Hematopoietic multipotent progenitor cell (in vitro differentiated cells): Measurements from ENCODE around the gene CREB5. TPM values are rescaled to one million over a fixed set of nuclear protein-coding genes. Genes with fewer than 3 reads are reported as not detected.
"Not testable (repeated sequence)": the region's sequence is repeated elsewhere in the genome, so short reads cannot be mapped to it uniquely, and the experiment has no call there.

Experiments used
- DNase-seq, 3 donors: peaks; one replicate each; pipeline ENCODE4 v3.0.0-alpha.2; 2011 to 2015; ENCODE audit warnings: low read depth in 2 of 3, low spot score in 2 of 3
- total RNA-seq: library from RNA; depleted of rRNA; stranded (reverse); fragments of >200 nt; gene quantifications from one replicate; pipeline ENCODE4 v1.2.3, GENCODE V29; 2012

The CREB5 gene
- total RNA-seq, 1 donor: 20.7 TPM

- no peak for DNase-seq
These were observed 186.3 kb downstream of the CREB5 start for GRCh38 chr7:28598586-28598985.

DNA sequence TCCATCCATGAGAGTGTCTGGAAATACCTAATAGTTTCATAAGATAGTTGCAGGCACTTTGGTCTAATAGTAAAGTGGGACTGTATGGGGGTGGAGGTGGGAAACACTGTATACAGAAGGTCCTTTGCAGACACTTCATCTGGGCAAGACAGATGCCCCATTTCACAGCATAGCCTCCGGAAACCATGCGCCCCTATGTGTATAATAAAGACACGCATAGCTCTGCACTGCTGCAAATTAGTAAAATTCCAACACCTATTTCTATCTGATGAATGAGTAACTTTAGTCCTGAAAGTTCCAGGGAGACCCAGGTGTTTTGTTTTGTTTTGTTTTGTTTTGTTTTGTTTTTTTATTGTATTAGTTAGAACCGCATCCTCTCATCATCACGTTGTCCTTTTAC lies 187.1 kb downstream of the CREB5 start:
- no peak for DNase-seq

GRCh38 chr7:28602282-28602681 lies 190.0 kb downstream of the CREB5 start:
- no peak for DNase-seq

DNA sequence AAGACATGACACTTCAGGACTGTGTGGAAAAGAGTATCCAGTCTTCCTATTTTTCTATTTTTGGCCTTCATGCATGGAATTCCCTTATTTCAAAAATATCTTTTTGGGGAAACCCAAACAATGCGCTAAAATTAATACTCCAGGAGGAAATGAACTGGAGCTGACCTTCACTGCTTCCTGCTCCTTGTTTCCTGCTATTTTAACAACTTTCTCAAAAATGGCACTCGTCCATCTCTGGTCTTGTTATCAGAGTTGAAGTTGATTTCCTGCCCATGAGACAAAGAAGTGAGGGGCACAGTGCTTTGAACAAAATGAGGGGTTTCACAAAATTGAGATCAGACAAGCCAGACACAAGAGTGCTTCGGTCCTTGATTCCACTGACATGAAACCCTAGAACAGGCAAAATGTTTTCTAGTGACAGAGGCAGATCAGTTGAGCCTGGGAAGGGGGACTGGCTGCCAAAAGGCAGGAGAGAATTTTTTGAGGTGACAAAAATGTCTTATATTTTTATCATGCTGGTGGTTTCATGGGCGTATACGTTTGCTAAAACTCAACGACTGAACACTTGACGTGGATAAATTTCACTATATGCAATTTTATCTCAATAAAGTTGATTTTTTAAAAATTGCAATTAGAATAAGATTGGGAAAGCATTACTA lies 193.2 kb downstream of the CREB5 start:
- DNase-seq: no peak

- DNase-seq: no peak
These were observed 194.1 kb downstream of the CREB5 start for GRCh38 chr7:28606421-28606820.

- peak in 2 of 3 donors; percentile 22 to 64 for DNase-seq
These were observed 195.5 kb downstream of the CREB5 start for GRCh38 chr7:28607855-28608193.

DNA sequence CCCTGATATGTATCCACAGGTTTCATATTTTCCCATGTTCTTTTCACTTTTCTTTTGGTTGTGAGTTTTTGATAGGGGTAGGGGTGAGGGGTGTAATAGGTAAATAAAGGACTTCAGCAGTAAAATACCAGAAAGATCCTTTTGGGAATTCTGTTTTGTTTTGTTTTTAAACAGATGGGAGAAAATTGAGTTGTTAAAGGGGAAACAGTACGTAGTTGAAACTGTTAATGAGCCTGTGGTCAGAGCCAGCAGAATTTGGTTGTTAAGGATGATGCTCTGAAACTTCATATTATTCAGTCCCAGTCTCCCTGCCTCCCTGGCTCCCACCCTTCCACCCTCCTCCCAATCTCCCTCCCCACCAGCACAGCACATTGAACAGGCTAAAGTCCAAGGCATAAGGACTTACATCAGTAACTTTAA lies 195.9 kb downstream of the CREB5 start:
- DNase-seq: no peak

GRCh38 chr7:28608731-28609130 lies 196.4 kb downstream of the CREB5 start:
- no peak for DNase-seq

- no peak for DNase-seq
These were observed 197.3 kb downstream of the CREB5 start for GRCh38 chr7:28609608-28610007.

- not testable (repeated sequence) for DNase-seq
These were observed 199.1 kb downstream of the CREB5 start for GRCh38 chr7:28611399-28611897.

DNA sequence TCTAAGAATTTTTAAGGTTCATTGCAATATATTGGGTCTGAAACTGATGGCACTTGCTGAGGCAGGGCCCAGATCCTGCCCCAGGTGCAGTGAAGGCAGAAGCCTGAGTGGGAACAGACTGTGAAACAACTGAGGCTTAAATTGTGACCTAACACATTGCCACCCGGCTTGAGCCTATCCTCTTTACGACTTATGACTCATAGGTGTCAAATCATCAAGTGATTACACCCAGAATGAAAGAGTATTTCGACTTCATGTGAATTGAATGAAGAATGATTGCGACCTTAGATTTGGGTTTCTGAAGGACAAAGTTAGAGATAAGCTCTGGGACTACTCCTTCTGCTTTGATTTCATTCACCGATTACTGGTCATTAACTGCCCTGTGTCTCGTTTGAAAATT lies 200.9 kb downstream of the CREB5 start:
- DNase-seq: no peak

GRCh38 chr7:28615091-28615490 lies 202.8 kb downstream of the CREB5 start:
- DNase-seq: peak in 1 of 3 donors; percentile 27

DNA sequence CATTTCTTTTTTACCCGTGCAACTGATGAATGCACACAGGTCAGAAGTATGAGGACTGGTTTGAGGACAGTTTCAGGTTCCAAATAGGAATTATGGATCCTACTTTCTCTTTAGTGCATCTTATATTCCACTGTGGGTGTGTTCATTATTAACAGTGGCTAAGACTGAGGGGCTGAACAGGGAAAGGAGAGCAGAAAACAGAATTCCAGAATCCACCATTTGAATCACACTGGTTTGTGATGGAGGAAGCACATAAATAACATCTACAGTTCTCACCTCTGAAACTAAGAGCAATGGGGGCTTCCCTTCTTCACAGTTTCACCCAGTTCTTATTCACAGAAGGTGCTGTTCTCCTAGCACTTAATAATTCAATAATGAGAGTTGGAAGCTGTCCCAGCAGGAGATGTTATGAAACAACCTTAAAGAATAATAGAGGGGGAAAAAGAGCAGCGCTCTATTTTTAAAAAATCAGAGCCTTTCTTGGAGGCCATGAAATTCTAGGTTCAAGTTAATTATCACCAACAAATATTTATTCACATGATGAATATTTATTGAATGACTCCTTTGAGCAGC lies 205.1 kb downstream of the CREB5 start:
- no peak for DNase-seq

- no peak for DNase-seq
These were observed 206.1 kb downstream of the CREB5 start for GRCh38 chr7:28618383-28618782.

- DNase-seq: no peak
These were observed 206.9 kb downstream of the CREB5 start for GRCh38 chr7:28619256-28619655.

DNA sequence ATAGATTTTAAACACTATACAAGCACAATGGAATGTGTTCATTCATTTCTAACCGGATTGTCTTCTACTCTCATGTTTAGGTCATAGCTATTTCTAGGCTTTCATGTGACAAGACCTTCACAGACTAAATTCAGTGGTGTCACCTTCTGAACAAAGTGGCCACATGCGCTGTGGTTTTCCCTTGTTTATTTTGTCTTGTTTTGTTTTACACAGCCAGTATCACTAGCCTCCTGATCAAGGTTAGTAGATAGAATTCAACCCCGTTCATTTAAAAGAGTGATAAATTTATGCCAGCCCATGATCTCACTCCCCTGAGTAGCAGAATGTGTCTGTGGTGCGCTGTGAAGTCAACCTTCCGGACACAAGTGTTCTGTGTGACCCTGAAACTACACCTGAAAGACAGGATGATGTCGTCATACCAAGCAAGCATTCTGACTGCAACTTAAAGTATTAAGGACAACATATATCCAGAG lies 209.1 kb downstream of the CREB5 start:
- no peak for DNase-seq

DNA sequence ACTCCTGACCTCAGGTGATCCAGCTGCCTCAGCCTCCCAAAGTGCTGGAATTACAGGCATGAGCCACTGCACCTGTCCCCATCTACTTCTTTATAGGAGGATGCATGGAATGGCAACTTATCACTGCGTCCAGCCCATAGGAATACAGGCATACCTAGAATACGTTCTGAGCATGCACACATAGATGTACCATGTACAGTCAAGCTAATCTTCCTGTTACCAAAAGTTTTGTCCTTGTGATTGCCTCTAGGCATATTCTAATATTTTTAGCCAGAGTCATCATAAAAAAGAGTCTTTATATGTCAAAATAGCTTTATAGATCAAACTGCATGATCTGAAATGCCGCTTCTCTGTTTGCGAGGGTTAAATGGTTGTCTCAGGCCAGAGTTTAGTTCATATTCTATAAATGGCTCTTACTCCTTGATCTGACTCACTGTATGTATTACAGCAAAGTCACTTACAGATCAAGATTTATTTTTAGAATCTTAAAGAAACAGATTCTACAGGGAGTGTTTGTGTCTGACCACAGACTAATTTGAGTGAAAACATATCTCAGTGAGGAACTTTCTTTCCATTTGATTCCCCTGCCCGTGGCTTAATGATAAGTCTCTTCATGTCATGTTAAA lies 210.9 kb downstream of the CREB5 start:
- no peak for DNase-seq

DNA sequence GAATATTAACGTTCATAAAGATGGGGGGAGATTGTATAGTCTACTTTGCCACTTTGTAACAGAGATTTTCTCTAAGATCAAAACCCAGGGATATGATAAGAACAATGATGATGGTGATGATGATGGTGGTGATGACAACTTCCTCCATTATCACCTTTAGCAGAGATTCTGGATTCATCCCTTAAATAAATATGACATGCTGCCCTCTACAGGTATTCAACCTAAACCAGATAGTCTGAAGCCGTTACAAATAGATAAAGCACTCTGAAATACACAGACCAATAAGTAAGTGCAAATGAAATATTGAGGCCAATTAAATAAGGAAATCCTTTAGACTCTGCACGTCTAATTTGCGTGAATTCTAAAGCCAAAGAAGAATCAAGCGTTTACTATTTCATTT lies 211.5 kb downstream of the CREB5 start:
- DNase-seq: no peak

GRCh38 chr7:28625432-28625831 lies 213.1 kb downstream of the CREB5 start:
- no peak for DNase-seq

- no peak for DNase-seq
These were observed 213.9 kb downstream of the CREB5 start for GRCh38 chr7:28626221-28626620.

GRCh38 chr7:28626624-28627262 lies 214.4 kb downstream of the CREB5 start:
- DNase-seq: peak in 2 of 3 donors; percentile 36 to 69

GRCh38 chr7:28627263-28627653 lies 214.9 kb downstream of the CREB5 start:
- DNase-seq: no peak
